LNCaP clone FGC (cell line): Measurements from ENCODE around the gene PSPC1.

Experiments
- DNase-seq: peaks from one replicate; pipeline ENCODE4 v3.0.0-alpha.2; 2011; ENCODE audit warnings: low read depth
- H3K4me3 ChIP-seq: 2 replicates; pipeline ENCODE4 v1.5.1; 2011; ENCODE audit warnings: mild to moderate bottlenecking, low read depth, low read length, control low read depth
- CTCF ChIP-seq: IDR thresholded peaks from 2 replicates; pipeline ENCODE4 v1.5.1; 2012; ENCODE audit warnings: mild to moderate bottlenecking; ENCODE audit not compliant: control insufficient read depth, insufficient read depth; ENCODE audit errors: extremely low read depth

Gene PSPC1

GRCh38 chr13:19674898-19675297 is 107.8 kb downstream of the PSPC1 start:
- no peak for DNase-seq
- no peak for TF ChIP-seq CTCF
- H3K4me3 ChIP-seq: no peak overlapping the region

GRCh38 chr13:19673473-19674430 is 109.0 kb downstream of the PSPC1 start:
- TF ChIP-seq CTCF: no peak
- H3K4me3 ChIP-seq: no peak overlapping the region
- no peak for DNase-seq

GRCh38 chr13:19672990-19673389 is 109.8 kb downstream of the PSPC1 start:
- DNase-seq: no peak
- no peak overlapping the region for H3K4me3 ChIP-seq
- no peak for TF ChIP-seq CTCF

GRCh38 chr13:19670147-19670546 is 112.6 kb downstream of the PSPC1 start:
- no peak for TF ChIP-seq CTCF
- H3K4me3 ChIP-seq: no peak overlapping the region
- no peak for DNase-seq

- no peak overlapping the region for H3K4me3 ChIP-seq
- DNase-seq: no peak
- no peak for TF ChIP-seq CTCF
Observed at GRCh38 chr13:19668778-19669177, 114.0 kb downstream of the PSPC1 start.

GRCh38 chr13:19665427-19665859 is 117.3 kb downstream of the PSPC1 start:
- DNase-seq: no peak
- no peak overlapping the region for H3K4me3 ChIP-seq
- TF ChIP-seq CTCF: no peak
